ENCODE measurements around the gene CCDC167. TPM values are rescaled to one million over a fixed set of nuclear protein-coding genes. Genes with fewer than 3 reads are reported as not detected.

The CCDC167 gene
- total RNA-seq: 59.4 and 82.7 TPM in 2 replicates

GRCh38 chr6:37499433-37500293 is at the start of gene CCDC167:
TSS of gene CCDC167 (minus strand) at chr6:37499893. CDS start at chr6:37499863, 30 bp downstream.
- Histone ChIP-seq H3K27me3 (ENCODE audit: control insufficient read depth, insufficient read depth, low read length) (no peaks in the 10 kb centered on the region), H3K36me3 (ENCODE audit: control insufficient read depth, insufficient read depth, low read length) (no peaks in the 10 kb centered on the region), H3K4me3 (ENCODE audit: low read depth, low read length) (peak within 1 kb of the TSS; percentile 78)
- peak; percentile 87 for DNase-seq (ENCODE audit: low read depth)
- no peak for TF ChIP-seq CTCF (IDR thresholded peaks at IDR 0.05; ENCODE audit: insufficient read depth, low read length, poor library complexity, severe bottlenecking)

GRCh38 chr6:37549154-37549553 is 49.5 kb upstream of the CCDC167 start:
- Histone ChIP-seq H3K27me3 (ENCODE audit: control insufficient read depth, insufficient read depth, low read length) (no peaks in the 10 kb centered on the region), H3K36me3 (ENCODE audit: control insufficient read depth, insufficient read depth, low read length) (no peaks in the 10 kb centered on the region), H3K4me3 (ENCODE audit: low read depth, low read length) (no peak overlapping the region)
- TF ChIP-seq CTCF (IDR thresholded peaks at IDR 0.05; ENCODE audit: insufficient read depth, low read length, poor library complexity, severe bottlenecking): no peak
- DNase-seq (ENCODE audit: low read depth): no peak

- H3K36me3 ChIP-seq (ENCODE audit: control insufficient read depth, insufficient read depth, low read length): no peaks in the 10 kb centered on the region
- no peak for TF ChIP-seq CTCF (IDR thresholded peaks at IDR 0.05; ENCODE audit: insufficient read depth, low read length, poor library complexity, severe bottlenecking)
- no peak overlapping the region for H3K4me3 ChIP-seq (ENCODE audit: low read depth, low read length)
- H3K27me3 ChIP-seq (ENCODE audit: control insufficient read depth, insufficient read depth, low read length): no peaks in the 10 kb centered on the region
- no peak for DNase-seq (ENCODE audit: low read depth)
These were observed 48.5 kb upstream of the CCDC167 start for GRCh38 chr6:37548067-37548674.

- DNase-seq (ENCODE audit: low read depth): peak; percentile 56
- TF ChIP-seq CTCF (IDR thresholded peaks at IDR 0.05; ENCODE audit: insufficient read depth, low read length, poor library complexity, severe bottlenecking): no peak
- Histone ChIP-seq H3K27me3 (ENCODE audit: control insufficient read depth, insufficient read depth, low read length) (no peaks in the 10 kb centered on the region), H3K36me3 (ENCODE audit: control insufficient read depth, insufficient read depth, low read length) (no peaks in the 10 kb centered on the region), H3K4me3 (ENCODE audit: low read depth, low read length) (no peak overlapping the region)
These were observed 47.9 kb upstream of the CCDC167 start for GRCh38 chr6:37547564-37548061.

GRCh38 chr6:37546141-37546871 is 46.6 kb upstream of the CCDC167 start:
- no peak overlapping the region for H3K4me3 ChIP-seq (ENCODE audit: low read depth, low read length)
- H3K36me3 ChIP-seq (ENCODE audit: control insufficient read depth, insufficient read depth, low read length): no peaks in the 10 kb centered on the region
- H3K27me3 ChIP-seq (ENCODE audit: control insufficient read depth, insufficient read depth, low read length): no peaks in the 10 kb centered on the region
- no peak for TF ChIP-seq CTCF (IDR thresholded peaks at IDR 0.05; ENCODE audit: insufficient read depth, low read length, poor library complexity, severe bottlenecking)
- DNase-seq (ENCODE audit: low read depth): no peak
